CD14-positive monocyte (primary cell): ENCODE results near the gene FLOT2. TPM values are rescaled to one million over a fixed set of nuclear protein-coding genes. Genes with fewer than 3 reads are reported as not detected.
"Not testable (repeated sequence)": the region's sequence is repeated elsewhere in the genome, so short reads cannot be mapped to it uniquely, and the experiment has no call there.

Experiments
- DNase-seq, 3 donors: peaks; one replicate each; pipeline ENCODE4 v3.0.0-alpha.2; 2011 to 2022
- H2AFZ ChIP-seq: 2 replicates; pipeline ENCODE4 v1.6.0; 2012; ENCODE audit warnings: mild to moderate bottlenecking, low read depth, low read length, inconsistent platforms; ENCODE audit not compliant: insufficient read depth, poor library complexity, severe bottlenecking
- H3K27ac ChIP-seq, 2 donors: 1 replicate in 1 of 2; 2 replicates in 1 of 2; pipeline ENCODE4 v1.5.1; 2012 to 2013; ENCODE audit warnings: low read length in 2 of 2, control low read depth in 1 of 2, inconsistent platforms in 1 of 2, low read depth in 1 of 2, mild to moderate bottlenecking in 1 of 2
- H3K27me3 ChIP-seq, 2 donors: one replicate each; pipeline versions ENCODE4 v1.6.0 to v1.6.1; 2011 to 2013; ENCODE audit warnings: low read length in 2 of 2; ENCODE audit not compliant: control insufficient read depth in 2 of 2, insufficient read depth in 2 of 2
- H3K36me3 ChIP-seq, 2 donors: replicated peaks in 1 of 2; 1 replicate in 1 of 2; 2 replicates in 1 of 2; pipeline versions ENCODE4 v1.5.1 to v1.6.1; 2012 to 2013; ENCODE audit warnings: low read length in 2 of 2, control low read depth in 1 of 2, inconsistent platforms in 1 of 2, mild to moderate bottlenecking in 1 of 2; ENCODE audit not compliant: insufficient read depth in 2 of 2, control insufficient read depth in 1 of 2
- H3K4me1 ChIP-seq, 2 donors: 1 replicate in 1 of 2; 2 replicates in 1 of 2; pipeline versions ENCODE4 v1.5.1 to v1.6.1; 2012 to 2013; ENCODE audit warnings: low read length in 2 of 2, control low read depth in 1 of 2, inconsistent platforms in 1 of 2, mild to moderate bottlenecking in 1 of 2, moderate library complexity in 1 of 2; ENCODE audit not compliant: insufficient read depth in 2 of 2, control insufficient read depth in 1 of 2
- H3K4me2 ChIP-seq: replicated peaks from 2 replicates; pipeline ENCODE3; 2012; ENCODE audit warnings: low read length, moderate library complexity, mild to moderate bottlenecking; ENCODE audit not compliant: poor library complexity, severe bottlenecking; ENCODE audit errors: extremely low read depth
- H3K4me3 ChIP-seq, 3 experiments: fragments of 200-600 bp in 1 of 3; sonication (generic) in 1 of 3; replicated peaks in 1 of 3; 1 replicate in 2 of 3; 2 replicates in 1 of 3; pipeline ENCODE4 v1.5.1; 2011 to 2013; ENCODE audit warnings: low read length in 3 of 3, mild to moderate bottlenecking in 3 of 3, control low read depth in 2 of 3, low read depth in 2 of 3, inconsistent platforms in 1 of 3, moderate library complexity in 1 of 3
- H3K79me2 ChIP-seq: 2 replicates; pipeline ENCODE4 v1.6.0; 2012; ENCODE audit warnings: mild to moderate bottlenecking, control low read depth, inconsistent platforms, low read length, moderate library complexity; ENCODE audit not compliant: insufficient read depth
- H3K9ac ChIP-seq: 2 replicates; pipeline ENCODE4 v1.6.0; 2017; ENCODE audit warnings: low read length, mild to moderate bottlenecking; ENCODE audit not compliant: insufficient read depth, poor library complexity, severe bottlenecking
- H3K9me3 ChIP-seq, 2 donors: replicated peaks in 1 of 2; 1 replicate in 1 of 2; 2 replicates in 1 of 2; pipeline versions ENCODE4 v1.5.1 to v1.6.1; 2012 to 2013; ENCODE audit warnings: low read length in 2 of 2, control low read depth in 1 of 2; ENCODE audit not compliant: control insufficient read depth in 1 of 2, insufficient read depth in 1 of 2
- H4K20me1 ChIP-seq: 2 replicates; pipeline ENCODE4 v1.6.0; 2012; ENCODE audit warnings: mild to moderate bottlenecking, low read length, control low read depth, moderate library complexity; ENCODE audit not compliant: insufficient read depth
- H3K27ac Mint-ChIP-seq, 7 donors: one replicate each; pipeline ENCODE4 v1.8.0; 2020; ENCODE audit warnings: mild to moderate bottlenecking in 7 of 7, mixed read lengths in 7 of 7, moderate library complexity in 6 of 7, inconsistent platforms in 2 of 7
- H3K27me3 Mint-ChIP-seq, 3 donors: one replicate each; pipeline ENCODE4 v1.8.0; 2021 to 2022; ENCODE audit warnings: low read depth in 3 of 3, mild to moderate bottlenecking in 3 of 3, mixed read lengths in 3 of 3, moderate library complexity in 3 of 3, inconsistent platforms in 1 of 3
- H3K36me3 Mint-ChIP-seq, 2 donors: one replicate each; pipeline ENCODE4 v1.8.0; 2020; ENCODE audit warnings: mixed read lengths in 2 of 2, inconsistent platforms in 1 of 2, mild to moderate bottlenecking in 1 of 2
- H3K4me1 Mint-ChIP-seq: one replicate; pipeline ENCODE4 v1.8.0; 2020; ENCODE audit warnings: mild to moderate bottlenecking, mixed read lengths
- H3K4me3 Mint-ChIP-seq, 2 donors: one replicate each; pipeline ENCODE4 v1.8.0; 2020; ENCODE audit warnings: mild to moderate bottlenecking in 2 of 2, mixed read lengths in 2 of 2, moderate library complexity in 1 of 2
- H3K9me3 Mint-ChIP-seq, 7 donors: one replicate each; pipeline ENCODE4 v1.8.0; 2020 to 2022; ENCODE audit warnings: mixed read lengths in 7 of 7, mild to moderate bottlenecking in 6 of 7, moderate library complexity in 6 of 7, inconsistent platforms in 2 of 7
- WGBS: methylation state at CpG from one replicate; pipeline ENCODE4 v1.1.5; 2013; ENCODE audit warnings: missing lambda C conversion rate; ENCODE audit not compliant: insufficient coverage; 5-methylcytosine and 5-hydroxymethylcytosine counted together
- intact Hi-C, 2 donors: fragments of 100-400 bp; cut with micrococcal nuclease; formaldehyde crosslinking; loops; one replicate each; pipeline versions ENCODE4 v1.15.0 to v1.15.1; 2023
- polyA plus RNA-seq, 3 donors: library from polyadenylated mRNA; depleted of rRNA in 1 of 3; unstranded in 2 of 3; stranded (reverse) in 1 of 3; fragments of 300-500 nt in 2 of 3; fragments of >200 nt in 1 of 3; fragmentation: Illumina TruSeq in 2 of 3; gene quantifications; 1 replicate in 2 of 3; 2 replicates in 1 of 3; pipeline ENCODE4 v1.2.3, GENCODE V29; 2012 to 2021
- TF ChIP-seq, protein P1 (sequence below): fragments of 200-600 bp; IDR thresholded peaks from one replicate; pipeline ENCODE4 v1.8.0; 2022; ENCODE audit warnings: antibody characterized with exemption, mild to moderate bottlenecking

FLOT2 gene
- polyA plus RNA-seq, 3 donors, result 138 to 271 (median 244) TPM

GRCh38 chr17:28878981-28879380, 18.6 kb downstream of the FLOT2 start:
- Histone ChIP-seq H3K4me2 (no peak overlapping the region), H4K20me1 (peaks cover 51% of the 10 kb centered on the region), H3K9ac (no peak overlapping the region), H3K4me1 (no peaks in the 10 kb centered on the region), H2AFZ (no peak overlapping the region), H3K36me3 (peaks cover 54 to 62% of the 10 kb centered on the region in 2 donors), H3K27ac (no peak overlapping the region), H3K9me3 (no peaks in the 10 kb centered on the region), H3K4me3 (no peak overlapping the region), H3K79me2 (no peaks in the 10 kb centered on the region), H3K27me3 (no peaks in the 10 kb centered on the region)
- Mint-ChIP-seq H3K4me1 (no peaks in the 10 kb centered on the region), H3K27ac (peak overlapping the region in 2 of 7 donors; percentile 14 to 68), H3K36me3 (peaks cover 57% of the 10 kb centered on the region in 2 donors), H3K9me3 (peaks cover 0 to 2% (median 0%) of the 10 kb centered on the region in 7 donors), H3K4me3 (no peak overlapping the region), H3K27me3 (no peaks in the 10 kb centered on the region)
- DNase-seq, result no peak
- TF ChIP-seq, protein P1, sequence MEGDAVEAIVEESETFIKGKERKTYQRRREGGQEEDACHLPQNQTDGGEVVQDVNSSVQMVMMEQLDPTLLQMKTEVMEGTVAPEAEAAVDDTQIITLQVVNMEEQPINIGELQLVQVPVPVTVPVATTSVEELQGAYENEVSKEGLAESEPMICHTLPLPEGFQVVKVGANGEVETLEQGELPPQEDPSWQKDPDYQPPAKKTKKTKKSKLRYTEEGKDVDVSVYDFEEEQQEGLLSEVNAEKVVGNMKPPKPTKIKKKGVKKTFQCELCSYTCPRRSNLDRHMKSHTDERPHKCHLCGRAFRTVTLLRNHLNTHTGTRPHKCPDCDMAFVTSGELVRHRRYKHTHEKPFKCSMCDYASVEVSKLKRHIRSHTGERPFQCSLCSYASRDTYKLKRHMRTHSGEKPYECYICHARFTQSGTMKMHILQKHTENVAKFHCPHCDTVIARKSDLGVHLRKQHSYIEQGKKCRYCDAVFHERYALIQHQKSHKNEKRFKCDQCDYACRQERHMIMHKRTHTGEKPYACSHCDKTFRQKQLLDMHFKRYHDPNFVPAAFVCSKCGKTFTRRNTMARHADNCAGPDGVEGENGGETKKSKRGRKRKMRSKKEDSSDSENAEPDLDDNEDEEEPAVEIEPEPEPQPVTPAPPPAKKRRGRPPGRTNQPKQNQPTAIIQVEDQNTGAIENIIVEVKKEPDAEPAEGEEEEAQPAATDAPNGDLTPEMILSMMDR, result no peak
- 100% methylated on average over 2 of the region's 4 CpGs for WGBS
- intact Hi-C loops, result no loop called here

GRCh38 chr17:28878158-28878910, 19.2 kb downstream of the FLOT2 start:
- Histone ChIP-seq H2AFZ (no peak overlapping the region), H3K4me3 (no peak overlapping the region), H3K27me3 (no peaks in the 10 kb centered on the region), H3K79me2 (no peaks in the 10 kb centered on the region), H3K4me1 (no peaks in the 10 kb centered on the region), H3K36me3 (peaks cover 47 to 56% of the 10 kb centered on the region in 2 donors), H3K27ac (no peak overlapping the region), H4K20me1 (peaks cover 45% of the 10 kb centered on the region), H3K9me3 (no peaks in the 10 kb centered on the region), H3K4me2 (no peak overlapping the region), H3K9ac (no peak overlapping the region)
- Mint-ChIP-seq H3K27ac (peak overlapping the region in 1 of 7 donors; percentile 46), H3K4me1 (no peaks in the 10 kb centered on the region), H3K27me3 (peaks cover 0 to 2% (median 0%) of the 10 kb centered on the region in 3 donors), H3K36me3 (peaks cover 52% of the 10 kb centered on the region in 2 donors), H3K4me3 (no peak overlapping the region), H3K9me3 (peaks cover 0 to 2% (median 0%) of the 10 kb centered on the region in 7 donors)
- intact Hi-C loops, result no loop called here
- WGBS, result no CpG with 5 or more reads among the region's 2 CpGs
- no peak for DNase-seq
- TF ChIP-seq, protein P1, result no peak

- intact Hi-C loops, H3K27me3 ChIP-seq, H3K4me1 ChIP-seq, DNase-seq, H3K4me1 Mint-ChIP-seq, H3K79me2 ChIP-seq, H3K9me3 Mint-ChIP-seq, H3K27me3 Mint-ChIP-seq, H3K9ac ChIP-seq, H3K27ac ChIP-seq, H3K4me2 ChIP-seq, H3K4me3 Mint-ChIP-seq, H3K4me3 ChIP-seq, H2AFZ ChIP-seq, H3K9me3 ChIP-seq: not testable (repeated sequence)
- Mint-ChIP-seq H3K27ac (peak overlapping the region in 3 of 7 donors; percentile 27 to 59 (median 49)), H3K36me3 (peaks cover 41% of the 10 kb centered on the region in 2 donors)
- WGBS, result 100% methylated on average over 1 of the region's 6 CpGs
- peaks cover 34% of the 10 kb centered on the region for H4K20me1 ChIP-seq
- peaks cover 36 to 45% of the 10 kb centered on the region in 2 donors for H3K36me3 ChIP-seq
Measured at GRCh38 chr17:28877150-28877711, 20.3 kb downstream of the FLOT2 start.
